Loucy (cell line): ENCODE results near the gene PCDHB6.

Experiments
- CTCF ChIP-seq: fragments of 200-600 bp; sonication (generic); conservative IDR thresholded peaks from 2 replicates; pipeline ENCODE4 v1.5.1; 2014; ENCODE audit warnings: mild to moderate bottlenecking, antibody characterized with exemption, low read length
- EZH2phosphoT487 ChIP-seq: fragments of 200-600 bp; IDR thresholded peaks from 2 replicates; pipeline ENCODE4 v1.6.1; 2018; ENCODE audit warnings: antibody characterized with exemption, mild to moderate bottlenecking, moderate library complexity, borderline replicate concordance

DNA sequence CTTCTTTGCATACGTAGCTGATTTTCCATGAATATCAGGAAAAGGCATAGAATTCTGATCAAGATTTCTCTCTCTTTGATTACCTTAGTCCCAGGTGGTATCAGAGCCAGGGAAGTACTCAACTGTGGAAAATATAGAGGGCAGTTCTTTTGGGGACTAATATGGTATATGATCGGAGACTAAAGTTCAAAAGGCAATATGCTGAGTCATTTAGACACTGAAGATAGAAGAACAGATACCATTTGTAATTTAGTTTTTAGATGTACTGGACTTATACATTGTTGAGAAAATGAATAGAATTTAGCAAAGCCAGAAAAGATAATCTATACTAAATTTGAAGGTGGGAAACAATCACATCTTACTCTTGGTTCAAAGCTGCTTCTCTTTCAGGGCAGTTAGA is 44.5 kb upstream of the PCDHB6 start:
- TF ChIP-seq CTCF (no peak), EZH2phosphoT487 (no peak)
